Measurements from ENCODE around the gene KRT71.

DNA sequence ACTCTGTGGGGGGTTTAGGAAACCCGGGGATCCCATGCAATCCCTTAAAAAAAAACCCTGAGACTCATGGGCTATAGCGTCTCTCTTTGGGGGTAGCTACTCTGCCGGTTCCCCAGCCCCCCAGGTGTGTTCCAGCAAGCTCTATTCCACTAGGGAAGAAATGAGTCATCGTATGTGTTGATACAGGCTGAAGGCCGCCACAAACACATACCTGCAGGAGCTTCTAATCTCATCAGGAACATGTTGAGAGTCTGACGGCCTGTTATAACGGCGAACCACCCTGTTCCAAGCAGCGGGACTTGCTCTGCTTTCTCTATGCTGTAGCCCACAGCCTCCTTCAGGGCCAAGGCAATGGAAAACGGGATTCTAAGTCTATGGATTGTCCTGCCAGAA lies 31.8 kb downstream of the KRT71 start:
- TF ChIP-seq, protein P1, sequence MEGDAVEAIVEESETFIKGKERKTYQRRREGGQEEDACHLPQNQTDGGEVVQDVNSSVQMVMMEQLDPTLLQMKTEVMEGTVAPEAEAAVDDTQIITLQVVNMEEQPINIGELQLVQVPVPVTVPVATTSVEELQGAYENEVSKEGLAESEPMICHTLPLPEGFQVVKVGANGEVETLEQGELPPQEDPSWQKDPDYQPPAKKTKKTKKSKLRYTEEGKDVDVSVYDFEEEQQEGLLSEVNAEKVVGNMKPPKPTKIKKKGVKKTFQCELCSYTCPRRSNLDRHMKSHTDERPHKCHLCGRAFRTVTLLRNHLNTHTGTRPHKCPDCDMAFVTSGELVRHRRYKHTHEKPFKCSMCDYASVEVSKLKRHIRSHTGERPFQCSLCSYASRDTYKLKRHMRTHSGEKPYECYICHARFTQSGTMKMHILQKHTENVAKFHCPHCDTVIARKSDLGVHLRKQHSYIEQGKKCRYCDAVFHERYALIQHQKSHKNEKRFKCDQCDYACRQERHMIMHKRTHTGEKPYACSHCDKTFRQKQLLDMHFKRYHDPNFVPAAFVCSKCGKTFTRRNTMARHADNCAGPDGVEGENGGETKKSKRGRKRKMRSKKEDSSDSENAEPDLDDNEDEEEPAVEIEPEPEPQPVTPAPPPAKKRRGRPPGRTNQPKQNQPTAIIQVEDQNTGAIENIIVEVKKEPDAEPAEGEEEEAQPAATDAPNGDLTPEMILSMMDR (conservative IDR thresholded peaks at IDR 0.05; ENCODE audit: low read length), result no peak
- no peak for TF ChIP-seq EZH2phosphoT487 (IDR thresholded peaks at IDR 0.05; ENCODE audit: borderline replicate concordance, low read depth, low read length)
